GM21619 (cell line): Measurements from ENCODE around the gene RLN3.

Experiments
- ATAC-seq: cut with Tn5 transposase; IDR thresholded peaks from one replicate; pipeline ENCODE4 v1.9.1; 2021; ENCODE audit not compliant: unreplicated experiment

The RLN3 gene

DNA sequence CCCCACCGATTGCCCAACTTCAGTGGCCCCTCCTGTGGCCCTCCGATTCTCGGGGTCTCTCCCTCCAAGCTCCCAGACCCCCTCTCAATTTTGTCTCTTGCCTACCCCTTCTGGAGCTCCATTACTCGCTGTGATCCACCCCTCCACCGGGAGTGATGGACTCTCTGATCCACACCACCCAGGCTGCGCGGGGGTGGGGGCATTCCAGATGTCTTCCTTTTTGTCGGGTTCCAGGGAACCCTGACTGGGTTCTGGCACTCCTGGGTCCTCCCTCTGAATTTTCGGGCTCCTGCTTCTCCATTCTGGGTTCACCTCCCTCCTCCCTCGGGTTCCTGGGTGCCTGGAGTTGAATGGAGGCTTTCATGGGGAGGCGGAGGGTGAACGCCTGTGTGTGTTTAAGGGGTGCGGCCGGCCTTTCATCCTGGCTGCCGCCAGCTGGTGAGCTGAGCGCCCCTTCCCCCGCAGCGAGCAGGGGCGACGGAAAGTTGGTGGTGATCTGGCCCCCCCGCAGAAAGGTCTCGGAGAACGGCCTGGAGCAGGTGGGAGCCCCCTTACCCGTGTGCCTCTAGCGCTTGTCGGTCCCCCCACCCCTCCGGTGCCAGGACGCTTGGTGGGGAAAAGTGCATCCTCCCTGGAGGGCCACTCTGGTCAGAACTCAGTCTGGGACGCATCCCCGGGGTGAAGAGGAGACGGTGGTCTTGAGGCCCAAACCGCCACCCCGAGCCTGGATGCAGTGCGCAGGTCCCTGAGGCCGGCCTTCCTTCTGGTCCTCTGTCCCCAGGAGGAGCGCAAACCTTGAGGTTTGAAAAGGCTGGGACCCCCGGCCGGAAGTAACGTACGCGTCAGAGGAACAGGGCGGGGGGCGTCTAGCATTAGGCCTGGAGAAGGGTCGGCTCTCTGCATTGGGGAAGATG is 46.2 kb downstream of the RLN3 start:
- ATAC-seq, result no peak

DNA sequence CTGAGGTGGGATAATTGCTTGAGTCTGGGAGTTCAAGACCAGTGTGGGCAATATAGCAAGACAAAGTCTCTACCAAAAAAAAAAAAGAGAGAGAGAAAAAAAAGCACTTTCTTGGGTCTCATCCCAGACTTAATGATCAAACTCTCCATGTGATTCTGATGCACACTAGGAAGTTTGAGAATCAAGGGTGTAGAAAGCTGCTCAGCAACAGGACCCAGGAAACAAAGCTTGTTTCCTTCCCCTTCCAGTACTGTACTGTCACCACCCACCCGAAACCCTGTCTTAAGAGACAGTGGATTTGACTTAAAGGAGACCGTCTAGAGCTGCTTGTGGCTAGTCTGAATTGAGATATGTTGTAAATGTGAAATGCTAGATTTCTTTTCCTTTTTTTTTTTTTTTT is 50.5 kb downstream of the RLN3 start:
- ATAC-seq, result no peak
